Measurements from ENCODE around the gene FSTL4. TPM values are rescaled to one million over a fixed set of nuclear protein-coding genes. Genes with fewer than 3 reads are reported as not detected.

FSTL4 gene
- total RNA-seq, 1 donor from 2014 or later: 11.3 TPM

DNA sequence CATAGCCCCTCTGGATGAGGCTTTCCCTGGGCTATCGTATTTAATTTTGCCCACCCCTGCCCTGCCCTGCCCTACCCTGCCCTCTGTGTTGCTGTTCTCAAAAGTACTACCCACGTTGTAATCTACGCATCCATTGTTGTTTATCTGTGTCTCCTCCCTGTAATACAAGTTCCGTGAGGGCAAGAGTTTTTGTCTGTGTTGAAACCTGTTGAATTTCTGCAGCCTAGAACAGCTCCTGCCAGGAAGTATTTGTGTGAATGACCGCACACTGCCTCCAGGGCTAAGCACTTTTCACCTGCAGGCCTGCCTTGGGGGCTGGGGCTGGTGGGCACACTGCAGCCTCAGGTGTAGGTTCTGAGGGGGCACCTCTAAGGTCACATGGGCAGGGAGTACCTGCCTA lies 315.7 kb downstream of the FSTL4 start:
- TF ChIP-seq, protein P1, sequence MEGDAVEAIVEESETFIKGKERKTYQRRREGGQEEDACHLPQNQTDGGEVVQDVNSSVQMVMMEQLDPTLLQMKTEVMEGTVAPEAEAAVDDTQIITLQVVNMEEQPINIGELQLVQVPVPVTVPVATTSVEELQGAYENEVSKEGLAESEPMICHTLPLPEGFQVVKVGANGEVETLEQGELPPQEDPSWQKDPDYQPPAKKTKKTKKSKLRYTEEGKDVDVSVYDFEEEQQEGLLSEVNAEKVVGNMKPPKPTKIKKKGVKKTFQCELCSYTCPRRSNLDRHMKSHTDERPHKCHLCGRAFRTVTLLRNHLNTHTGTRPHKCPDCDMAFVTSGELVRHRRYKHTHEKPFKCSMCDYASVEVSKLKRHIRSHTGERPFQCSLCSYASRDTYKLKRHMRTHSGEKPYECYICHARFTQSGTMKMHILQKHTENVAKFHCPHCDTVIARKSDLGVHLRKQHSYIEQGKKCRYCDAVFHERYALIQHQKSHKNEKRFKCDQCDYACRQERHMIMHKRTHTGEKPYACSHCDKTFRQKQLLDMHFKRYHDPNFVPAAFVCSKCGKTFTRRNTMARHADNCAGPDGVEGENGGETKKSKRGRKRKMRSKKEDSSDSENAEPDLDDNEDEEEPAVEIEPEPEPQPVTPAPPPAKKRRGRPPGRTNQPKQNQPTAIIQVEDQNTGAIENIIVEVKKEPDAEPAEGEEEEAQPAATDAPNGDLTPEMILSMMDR (conservative IDR thresholded peaks at IDR 0.05): no peak
- Mint-ChIP-seq H3K27me3 (no peaks in the 10 kb centered on the region), H3K27ac (no peak overlapping the region), H3K36me3 (no peaks in the 10 kb centered on the region), H3K9me3 (no peaks in the 10 kb centered on the region), H3K4me3 (no peak overlapping the region), H3K4me1 (ENCODE audit: unreplicated experiment) (no peaks in the 10 kb centered on the region)
- no peak for DNase-seq (ENCODE audit: extremely low spot score, unreplicated experiment)

DNA sequence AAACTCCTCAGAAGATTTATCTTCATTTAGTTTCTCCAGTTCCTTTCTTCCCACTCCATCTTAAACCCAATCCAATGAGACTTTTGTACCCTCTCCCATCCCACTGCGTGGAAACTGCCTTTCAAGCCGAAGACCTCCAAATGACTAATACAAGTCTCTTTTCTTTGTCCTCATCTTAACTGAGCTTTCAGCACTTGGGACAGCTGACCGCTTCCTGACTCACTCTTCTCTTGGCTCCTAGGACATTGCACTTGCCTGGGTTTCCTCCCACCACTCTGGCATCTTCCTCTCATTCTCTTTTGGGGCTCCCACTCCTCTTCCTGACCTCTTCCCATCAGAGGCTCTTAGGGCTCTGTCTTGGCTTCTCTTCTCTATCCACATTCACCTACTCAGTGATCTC lies 316.8 kb downstream of the FSTL4 start:
- no peak for DNase-seq (ENCODE audit: extremely low spot score, unreplicated experiment)
- H3K9me3 Mint-ChIP-seq: no peaks in the 10 kb centered on the region
- no peaks in the 10 kb centered on the region for H3K27me3 Mint-ChIP-seq
- peaks cover 8% of the 10 kb centered on the region for H3K4me1 Mint-ChIP-seq (ENCODE audit: unreplicated experiment)
- no peak overlapping the region for H3K27ac Mint-ChIP-seq
- H3K4me3 Mint-ChIP-seq: no peak overlapping the region
- TF ChIP-seq, protein P1 (conservative IDR thresholded peaks at IDR 0.05): no peak
- H3K36me3 Mint-ChIP-seq: no peaks in the 10 kb centered on the region

DNA sequence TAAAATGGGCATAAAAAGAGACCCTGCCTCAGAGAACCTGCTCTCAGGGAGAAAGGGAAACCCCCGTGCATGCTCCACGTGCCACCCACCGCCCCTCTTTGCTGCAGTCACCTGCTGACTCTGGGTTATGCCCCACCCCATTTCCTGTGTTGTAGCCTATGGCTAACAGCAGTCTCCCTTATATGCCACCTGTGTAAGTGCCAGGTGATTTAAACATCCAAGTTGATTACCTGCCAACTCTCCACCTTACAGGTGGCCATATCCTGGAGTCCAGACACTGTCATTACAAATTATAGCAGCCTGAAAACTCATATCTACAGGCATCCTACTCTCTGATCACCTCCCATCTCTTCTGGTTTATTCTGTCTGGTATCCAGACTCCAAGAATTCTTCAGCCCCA lies 318.0 kb downstream of the FSTL4 start:
- no peaks in the 10 kb centered on the region for H3K36me3 Mint-ChIP-seq
- no peaks in the 10 kb centered on the region for H3K9me3 Mint-ChIP-seq
- H3K4me3 Mint-ChIP-seq: no peak overlapping the region
- DNase-seq (ENCODE audit: extremely low spot score, unreplicated experiment): no peak
- H3K4me1 Mint-ChIP-seq (ENCODE audit: unreplicated experiment): peaks cover 14% of the 10 kb centered on the region
- TF ChIP-seq, protein P1 (conservative IDR thresholded peaks at IDR 0.05): no peak
- H3K27ac Mint-ChIP-seq: no peak overlapping the region
- H3K27me3 Mint-ChIP-seq: no peaks in the 10 kb centered on the region

DNA sequence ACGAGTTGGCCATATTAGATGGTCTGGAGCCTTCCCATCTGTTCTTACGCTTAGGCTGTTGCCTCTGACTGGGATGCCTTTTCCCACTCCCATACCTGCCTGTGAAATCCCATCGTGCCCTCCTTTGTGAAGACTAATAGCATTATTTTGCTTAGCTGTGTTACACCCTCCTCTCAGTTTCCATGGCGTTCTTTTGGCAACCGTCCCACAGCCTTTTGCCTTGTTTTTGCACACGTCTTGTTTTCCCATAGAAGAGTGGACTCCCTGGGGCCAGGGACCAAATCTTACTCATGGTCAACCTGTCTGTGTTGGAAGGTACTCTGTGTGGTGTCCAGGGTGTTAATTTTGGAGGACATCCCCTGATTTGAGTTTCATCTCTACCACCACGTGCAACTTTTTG lies 318.4 kb downstream of the FSTL4 start:
- Mint-ChIP-seq H3K27me3 (no peaks in the 10 kb centered on the region), H3K4me3 (no peak overlapping the region), H3K9me3 (no peaks in the 10 kb centered on the region), H3K36me3 (no peaks in the 10 kb centered on the region), H3K27ac (no peak overlapping the region), H3K4me1 (ENCODE audit: unreplicated experiment) (peaks cover 14% of the 10 kb centered on the region)
- TF ChIP-seq, protein P1 (conservative IDR thresholded peaks at IDR 0.05): no peak
- no peak for DNase-seq (ENCODE audit: extremely low spot score, unreplicated experiment)

DNA sequence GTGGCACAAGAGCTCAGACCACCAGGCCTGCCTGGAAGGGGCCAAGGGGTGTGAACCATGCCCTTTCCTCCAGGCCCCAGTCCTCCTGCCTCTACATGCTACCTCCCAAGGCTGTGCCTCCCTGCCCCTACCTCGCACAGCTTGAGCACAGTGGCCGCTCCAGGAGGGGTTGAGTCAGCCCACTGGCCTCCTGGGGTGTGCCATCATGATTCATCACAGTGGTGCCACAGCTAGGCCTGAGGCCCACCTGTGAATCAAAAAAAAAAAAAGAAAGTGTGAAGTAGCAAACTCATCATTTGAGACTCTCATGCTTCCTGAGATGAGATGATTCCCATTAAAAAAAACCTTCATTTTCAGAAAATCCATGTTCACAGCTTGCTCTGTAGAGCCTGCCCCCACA lies 320.0 kb downstream of the FSTL4 start:
- H3K36me3 Mint-ChIP-seq: peaks cover 5% of the 10 kb centered on the region
- H3K9me3 Mint-ChIP-seq: no peaks in the 10 kb centered on the region
- peaks cover 14% of the 10 kb centered on the region for H3K4me1 Mint-ChIP-seq (ENCODE audit: unreplicated experiment)
- no peaks in the 10 kb centered on the region for H3K27me3 Mint-ChIP-seq
- DNase-seq (ENCODE audit: extremely low spot score, unreplicated experiment): no peak
- H3K27ac Mint-ChIP-seq: no peak overlapping the region
- H3K4me3 Mint-ChIP-seq: no peak overlapping the region
- TF ChIP-seq, protein P1 (conservative IDR thresholded peaks at IDR 0.05): no peak

DNA sequence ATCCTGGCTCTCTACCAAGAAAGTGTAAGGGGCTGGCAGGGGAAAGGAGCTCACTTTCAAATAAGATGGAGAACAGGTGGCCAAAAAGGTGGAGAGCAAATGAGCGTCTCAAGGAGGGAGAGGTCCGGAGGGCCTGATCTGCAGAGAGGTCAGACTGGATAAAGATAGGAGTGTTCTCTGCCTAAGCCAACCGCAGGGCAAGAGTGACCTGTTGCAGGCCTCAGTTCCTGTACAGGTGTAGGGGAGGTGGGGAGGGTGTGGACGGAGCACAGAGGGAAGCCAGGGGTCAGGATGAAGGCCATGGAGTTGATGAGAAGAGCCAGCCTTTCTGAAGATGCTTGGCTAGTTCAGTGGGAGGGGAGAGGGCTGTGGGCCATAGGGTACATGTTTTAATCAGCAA lies 320.8 kb downstream of the FSTL4 start:
- peak overlapping the region; percentile 66 for H3K27ac Mint-ChIP-seq
- no peaks in the 10 kb centered on the region for H3K9me3 Mint-ChIP-seq
- TF ChIP-seq, protein P1 (conservative IDR thresholded peaks at IDR 0.05): no peak

More for the DNA sequence above, 320.8 kb downstream of the FSTL4 start:
- no peaks in the 10 kb centered on the region for H3K27me3 Mint-ChIP-seq
- H3K36me3 Mint-ChIP-seq: peaks cover 5% of the 10 kb centered on the region
- H3K4me1 Mint-ChIP-seq (ENCODE audit: unreplicated experiment): peaks cover 14% of the 10 kb centered on the region
- peak overlapping the region; percentile 74 for H3K4me3 Mint-ChIP-seq
- DNase-seq (ENCODE audit: extremely low spot score, unreplicated experiment): no peak

All from type B pancreatic cell (in vitro differentiated cells).